Choroid plexus epithelial cell (primary cell): ENCODE results near the gene ELF2.

Experiments used
- DNase-seq: peaks from one replicate; pipeline ENCODE4 v3.0.0-alpha.2; 2010; ENCODE audit warnings: low read depth
- H3K4me3 ChIP-seq: 2 replicates; pipeline ENCODE4 v1.5.1; 2011; ENCODE audit warnings: low read depth, mild to moderate bottlenecking, control low read depth, low read length, moderate library complexity
- CTCF ChIP-seq: conservative IDR thresholded peaks from 2 replicates; pipeline ENCODE4 v1.5.1; 2011; ENCODE audit warnings: low read depth, mild to moderate bottlenecking, control low read depth, inconsistent platforms, low read length, moderate library complexity

Gene ELF2

DNA sequence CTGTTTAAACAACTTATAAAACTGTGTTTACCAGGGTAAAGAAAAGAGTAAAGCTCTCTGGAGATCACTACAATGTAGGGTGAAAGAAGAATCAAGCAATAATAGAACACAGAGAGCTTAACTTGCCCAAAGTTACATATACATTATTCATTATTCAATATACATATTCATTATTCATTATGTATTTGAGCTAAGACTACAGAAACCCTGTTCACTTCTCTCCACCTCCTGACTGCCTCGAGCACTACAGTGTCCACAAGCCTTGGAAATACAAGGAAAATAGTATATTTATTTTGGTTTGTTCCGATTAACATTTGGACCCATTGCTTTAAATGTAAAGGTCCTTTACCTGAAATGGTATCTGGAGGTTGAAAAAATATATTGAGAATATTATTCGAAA lies 35.9 kb upstream of the ELF2 start:
- H3K4me3 ChIP-seq = no peak overlapping the region
- no peak for DNase-seq
- TF ChIP-seq CTCF = no peak

DNA sequence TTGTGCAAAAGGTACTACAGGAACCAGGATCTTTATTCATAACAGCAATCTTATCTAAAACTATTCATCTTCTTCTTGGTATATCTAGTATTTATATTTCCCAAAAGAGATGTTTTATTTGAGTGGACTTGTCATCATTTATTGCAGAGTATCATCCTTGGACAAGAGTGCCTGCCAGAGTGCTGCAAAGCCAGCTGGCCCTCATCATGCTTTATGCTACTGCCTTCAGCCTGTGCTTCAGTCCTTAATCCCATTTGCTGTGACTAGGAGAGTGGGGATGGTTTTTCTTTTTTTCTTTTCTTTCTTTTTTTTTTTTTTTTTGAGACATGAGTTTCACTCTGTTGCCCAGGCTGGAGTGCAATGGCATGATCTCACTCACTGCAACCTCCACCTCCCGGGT lies 33.5 kb upstream of the ELF2 start:
- no peak for DNase-seq
- TF ChIP-seq CTCF = no peak
- no peak overlapping the region for H3K4me3 ChIP-seq

GRCh38 chr4:139209470-139210063 lies 32.5 kb upstream of the ELF2 start:
- no peak overlapping the region for H3K4me3 ChIP-seq
- no peak for TF ChIP-seq CTCF
- no peak for DNase-seq

DNA sequence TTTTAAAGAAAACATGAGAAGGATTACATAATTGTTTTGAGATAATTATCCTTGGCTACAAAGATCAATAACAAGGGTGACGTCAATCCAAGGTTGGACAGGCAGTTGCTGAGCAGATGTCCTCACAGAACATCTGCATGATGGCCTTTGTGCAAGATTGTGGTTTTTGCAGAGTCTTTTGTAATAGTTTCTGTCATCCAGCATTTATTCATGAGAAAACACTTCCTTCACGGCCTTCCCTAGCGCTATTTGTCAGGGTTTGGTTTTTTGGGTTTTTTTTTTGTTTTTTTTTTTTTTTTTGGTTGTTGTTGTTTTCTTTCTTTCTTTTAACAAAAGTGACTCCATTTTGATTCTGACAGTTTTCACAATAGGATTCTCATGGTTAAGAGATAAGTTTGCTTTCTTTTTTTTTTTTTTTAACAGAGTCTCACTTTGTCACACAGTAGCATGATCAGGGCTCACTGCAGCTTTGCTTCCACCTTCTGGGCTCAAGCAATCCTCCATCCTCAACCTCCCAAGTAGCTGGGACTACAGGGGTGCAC lies 31.5 kb upstream of the ELF2 start:
- H3K4me3 ChIP-seq = no peak overlapping the region
- peak; percentile 95 for DNase-seq
- no peak for TF ChIP-seq CTCF

DNA sequence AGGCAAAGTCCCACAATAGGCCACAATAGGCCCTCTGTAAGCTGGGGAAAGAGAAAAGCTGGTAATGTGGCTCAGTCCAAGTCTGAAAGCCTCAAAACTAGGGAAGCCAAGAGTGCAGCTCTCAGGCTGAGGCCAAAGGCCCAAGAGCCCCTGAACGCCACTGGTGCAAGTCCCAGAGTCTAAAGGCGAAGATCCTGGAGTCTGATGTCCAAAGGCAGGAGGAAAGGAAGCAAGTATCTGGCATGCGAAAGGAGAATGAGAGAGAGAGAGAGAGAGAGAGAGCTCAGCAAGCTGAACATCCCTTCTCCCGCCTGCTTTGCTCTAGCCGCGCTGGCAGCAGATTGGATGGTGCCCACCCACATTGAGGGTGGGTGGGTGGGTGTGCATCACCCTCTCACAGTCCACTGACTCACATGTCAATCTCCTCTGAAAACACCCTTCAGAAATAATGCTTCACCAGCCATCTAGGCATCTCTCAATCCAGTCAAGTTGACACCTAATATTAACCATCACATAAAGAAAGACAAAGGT lies 30.9 kb upstream of the ELF2 start:
- no peak overlapping the region for H3K4me3 ChIP-seq
- no peak for TF ChIP-seq CTCF
- peak; percentile 26 for DNase-seq

- no peak for TF ChIP-seq CTCF
- no peak overlapping the region for H3K4me3 ChIP-seq
- DNase-seq = no peak
These were observed 30.2 kb upstream of the ELF2 start for GRCh38 chr4:139207247-139207646.

DNA sequence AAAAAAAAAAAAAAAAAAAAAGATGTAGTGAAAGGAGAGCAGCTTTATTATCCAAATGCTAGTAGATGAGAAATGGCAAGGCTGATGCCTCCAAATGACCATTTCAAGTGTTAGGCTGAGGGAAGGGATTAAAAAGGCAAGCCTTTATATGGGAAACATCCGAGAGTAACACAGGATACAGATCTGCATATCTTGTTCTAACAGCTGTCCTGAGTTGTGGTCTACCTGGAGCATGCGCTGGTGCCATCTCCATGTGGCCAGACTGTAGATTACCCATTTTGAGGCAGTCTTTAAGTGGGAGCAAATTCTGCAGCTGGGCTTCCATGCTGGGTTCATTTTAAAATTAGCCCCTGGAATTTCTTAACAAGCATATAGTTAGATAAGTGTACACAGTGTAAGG lies 26.0 kb upstream of the ELF2 start:
- TF ChIP-seq CTCF = no peak
- no peak for DNase-seq
- H3K4me3 ChIP-seq = no peak overlapping the region
